AG04449 (cell line): Measurements from ENCODE around the gene NEK8.

Experiments
- CTCF ChIA-PET: fragments of 350-600 bp; formaldehyde crosslinking; extraction: SDS; loops from one replicate; lab custom pipeline; 2021; ENCODE audit warnings: antibody characterized with exemption; lab: Yijun Ruan, JAX
- POLR2A ChIA-PET: fragments of 400-600, 350-600 bp; formaldehyde crosslinking; extraction: SDS; loops from one replicate; lab custom pipeline; 2020; ENCODE audit warnings: antibody characterized with exemption, inconsistent platforms; lab: Yijun Ruan, JAX
- DNase-seq: peaks from one replicate; pipeline ENCODE4 v3.0.0-alpha.2; 2010; ENCODE audit warnings: low read depth, low spot score
- H3K4me3 ChIP-seq: 2 replicates; pipeline ENCODE4 v1.5.1; 2011; ENCODE audit warnings: low read depth, mild to moderate bottlenecking, control low read depth, low read length
- TF ChIP-seq, protein P1 (sequence below): IDR thresholded peaks from one replicate; pipeline ENCODE4 v1.5.1; 2011; ENCODE audit warnings: mild to moderate bottlenecking, moderate library complexity, low read length, control low read depth, inconsistent platforms; ENCODE audit not compliant: insufficient read depth; ENCODE audit errors: missing control alignments

NEK8 gene

GRCh38 chr17:28702026-28702751, 26.4 kb upstream of the NEK8 start:
- ChIA-PET POLR2A (interaction anchor here (0.7 to 1.6 kb wide), 2 partner anchors 9 to 23 kb away, joined by 3 to 7 read pairs; partner anchors contain the start of gene PROCA1), CTCF (no interaction called here)
- TF ChIP-seq, protein P1, sequence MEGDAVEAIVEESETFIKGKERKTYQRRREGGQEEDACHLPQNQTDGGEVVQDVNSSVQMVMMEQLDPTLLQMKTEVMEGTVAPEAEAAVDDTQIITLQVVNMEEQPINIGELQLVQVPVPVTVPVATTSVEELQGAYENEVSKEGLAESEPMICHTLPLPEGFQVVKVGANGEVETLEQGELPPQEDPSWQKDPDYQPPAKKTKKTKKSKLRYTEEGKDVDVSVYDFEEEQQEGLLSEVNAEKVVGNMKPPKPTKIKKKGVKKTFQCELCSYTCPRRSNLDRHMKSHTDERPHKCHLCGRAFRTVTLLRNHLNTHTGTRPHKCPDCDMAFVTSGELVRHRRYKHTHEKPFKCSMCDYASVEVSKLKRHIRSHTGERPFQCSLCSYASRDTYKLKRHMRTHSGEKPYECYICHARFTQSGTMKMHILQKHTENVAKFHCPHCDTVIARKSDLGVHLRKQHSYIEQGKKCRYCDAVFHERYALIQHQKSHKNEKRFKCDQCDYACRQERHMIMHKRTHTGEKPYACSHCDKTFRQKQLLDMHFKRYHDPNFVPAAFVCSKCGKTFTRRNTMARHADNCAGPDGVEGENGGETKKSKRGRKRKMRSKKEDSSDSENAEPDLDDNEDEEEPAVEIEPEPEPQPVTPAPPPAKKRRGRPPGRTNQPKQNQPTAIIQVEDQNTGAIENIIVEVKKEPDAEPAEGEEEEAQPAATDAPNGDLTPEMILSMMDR = no peak
- no peak overlapping the region for H3K4me3 ChIP-seq
- DNase-seq = no peak

- POLR2A ChIA-PET = interaction anchor here (0.7 to 1.6 kb wide), 2 partner anchors 9 to 24 kb away, joined by 3 to 7 read pairs; partner anchors contain the start of gene PROCA1
- CTCF ChIA-PET = no interaction called here
- TF ChIP-seq, protein P1 = no peak
These were observed 25.8 kb upstream of the NEK8 start for GRCh38 chr17:28702752-28703150.

DNA sequence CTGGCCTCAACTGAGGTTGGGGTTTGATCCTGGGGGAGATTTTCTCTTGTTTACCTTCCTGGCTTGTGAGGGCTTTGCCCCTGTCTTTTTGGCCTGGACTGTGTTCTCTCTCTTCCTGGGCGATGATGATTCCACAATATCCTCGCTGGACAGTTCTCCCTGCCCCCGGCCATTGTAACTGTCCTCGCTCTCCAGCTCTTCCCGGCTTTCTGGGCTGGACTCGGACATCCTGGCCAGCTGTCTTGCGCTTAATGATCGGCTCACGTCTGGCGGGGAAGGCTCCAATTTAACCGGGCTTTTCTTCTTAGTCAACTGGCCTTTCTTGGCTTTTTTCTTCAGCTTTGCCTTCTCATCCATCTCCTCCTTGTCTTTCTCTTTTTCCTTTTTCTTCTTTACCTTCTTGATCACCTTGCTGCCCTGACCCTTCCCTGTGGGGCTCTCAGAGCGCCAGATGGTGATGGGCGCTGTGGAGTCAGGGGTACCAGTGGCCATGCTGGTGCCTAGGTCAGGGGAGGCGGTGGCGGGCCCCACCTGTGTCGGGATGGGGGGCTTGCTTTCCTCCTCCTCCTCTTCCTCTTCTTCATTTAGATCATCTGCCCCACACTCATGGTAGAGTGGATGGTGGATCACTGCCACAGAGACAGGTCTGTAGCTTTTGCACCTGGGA, 24.9 kb upstream of the NEK8 start:
- H3K4me3 ChIP-seq = no peak overlapping the region
- POLR2A ChIA-PET = interaction anchor here (1.6 kb wide), 1 partner anchor 8 kb away, joined by 7 read pairs; the partner anchor contains the start of gene PROCA1
- TF ChIP-seq, protein P1 = no peak
- no peak for DNase-seq
- CTCF ChIA-PET = interaction anchor here (0.5 kb wide), 1 partner anchor 22 kb away, joined by 3 read pairs; no protein-coding TSS in a partner anchor

More at GRCh38 chr17:28702752-28703150, 25.8 kb upstream of the NEK8 start:
- no peak for DNase-seq
- no peak overlapping the region for H3K4me3 ChIP-seq

DNA sequence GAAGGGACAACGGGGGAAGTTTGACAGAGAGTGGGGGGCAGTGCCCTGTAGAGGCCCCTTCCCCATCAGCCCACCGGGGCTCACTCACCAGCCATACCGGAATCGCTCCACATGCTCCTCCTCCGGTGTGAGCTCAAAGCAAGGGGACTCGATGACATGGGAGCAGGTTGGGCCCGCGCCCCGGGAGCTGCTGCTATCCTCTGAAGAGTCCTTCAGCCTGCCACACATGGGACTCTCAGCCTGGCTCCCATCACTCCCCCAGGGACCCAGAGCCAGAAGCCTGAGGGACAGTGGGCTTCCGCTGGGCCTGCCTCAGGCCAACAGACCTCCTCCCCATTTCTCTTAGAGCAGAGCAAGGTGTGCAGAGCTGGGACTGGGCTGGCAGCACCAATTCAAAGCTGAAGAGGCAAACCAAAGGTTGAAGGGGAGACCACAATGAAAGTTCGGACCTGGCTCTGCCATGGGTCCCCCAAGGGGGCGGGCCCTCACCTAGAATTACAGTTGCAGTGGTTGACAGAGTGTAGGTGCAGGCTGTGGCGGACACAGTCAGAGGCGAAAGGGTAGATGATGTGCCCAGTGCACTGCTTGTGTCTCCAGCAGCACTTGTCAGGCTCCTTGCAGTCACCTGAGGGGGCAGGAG, 24.2 kb upstream of the NEK8 start:
- TF ChIP-seq, protein P1 = no peak
- ChIA-PET POLR2A (no interaction called here), CTCF (interaction anchor here (0.5 kb wide), 1 partner anchor 23 kb away, joined by 3 read pairs; no protein-coding TSS in a partner anchor)
- H3K4me3 ChIP-seq = no peak overlapping the region
- no peak for DNase-seq

GRCh38 chr17:28705074-28705659, 23.4 kb upstream of the NEK8 start:
- POLR2A ChIA-PET = no interaction called here
- CTCF ChIA-PET = interaction anchor here (1.5 kb wide), 1 partner anchor 14 kb away, joined by 3 read pairs; no protein-coding TSS in a partner anchor
- TF ChIP-seq, protein P1 = no peak
- DNase-seq = no peak
- H3K4me3 ChIP-seq = no peak overlapping the region
